ENCODE measurements around the gene CNOT1.

The CNOT1 gene

DNA sequence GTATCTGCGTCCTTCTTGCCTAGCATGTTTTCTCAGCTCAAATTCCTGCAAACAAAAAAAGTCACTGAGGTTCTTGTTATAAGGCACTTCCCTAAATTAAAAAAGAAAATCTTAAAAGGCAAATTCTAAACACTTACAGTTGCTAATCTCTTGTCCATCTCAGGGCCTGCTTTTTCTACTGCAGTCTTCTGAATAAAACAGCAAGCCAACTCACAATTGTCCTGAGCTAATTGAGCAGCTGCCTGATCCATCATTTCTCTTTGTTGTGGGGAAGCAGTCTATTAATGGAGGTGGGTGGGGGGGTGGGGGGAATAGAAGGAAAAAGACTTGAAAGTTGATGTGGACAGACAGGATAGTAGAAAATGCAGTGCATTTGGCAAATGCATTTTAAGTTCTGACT, 87.3 kb downstream of the CNOT1 start:
- peaks cover 98% of the 10 kb centered on the region for H3K36me3 ChIP-seq (ENCODE audit: insufficient read depth, low read length)
- peaks cover 4% of the 10 kb centered on the region for H4K20me1 ChIP-seq (ENCODE audit: insufficient read depth, low read length, poor library complexity, severe bottlenecking)
- no peak overlapping the region for H3K4me2 ChIP-seq (ENCODE audit: low read depth, low read length, poor library complexity, severe bottlenecking)

DNA sequence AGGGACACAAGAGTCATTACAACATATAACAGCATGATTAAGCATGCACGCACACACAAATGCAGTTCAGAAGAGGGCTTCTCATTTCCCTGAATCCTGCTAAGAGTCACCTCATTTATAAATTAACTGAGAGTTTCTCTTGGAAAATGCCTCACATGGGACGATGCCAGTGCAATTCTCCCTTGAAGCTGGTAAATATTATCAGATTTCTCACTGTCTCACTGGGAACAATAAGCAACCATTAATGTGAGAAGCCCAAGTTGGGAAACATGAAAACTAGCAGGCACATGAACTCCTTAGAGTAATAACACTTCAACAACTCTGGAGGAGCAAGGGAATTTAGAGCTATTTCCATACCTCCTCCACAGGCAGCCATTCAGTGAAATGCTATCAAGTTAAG, 87.9 kb downstream of the CNOT1 start:
- H3K9me2 ChIP-seq (replicated peaks; ENCODE audit: low read depth, low read length), result no peaks in the 10 kb centered on the region
- H2AFZ ChIP-seq (ENCODE audit: low read length), result no peak overlapping the region
- H3F3A ChIP-seq (ENCODE audit: low read depth), result no peaks in the 10 kb centered on the region
- no peak overlapping the region for H3K4me2 ChIP-seq (ENCODE audit: low read depth, low read length, poor library complexity, severe bottlenecking)
- no peaks in the 10 kb centered on the region for H3K9me3 ChIP-seq (ENCODE audit: insufficient read depth, low read depth, low read length)
- peaks cover 98% of the 10 kb centered on the region for H3K36me3 ChIP-seq (ENCODE audit: insufficient read depth, low read length)
- H4K20me1 ChIP-seq (ENCODE audit: insufficient read depth, low read length, poor library complexity, severe bottlenecking), result peaks cover 2% of the 10 kb centered on the region
- H3K27me3 ChIP-seq (ENCODE audit: insufficient read depth, low read length, poor library complexity, severe bottlenecking), result no peaks in the 10 kb centered on the region
- H3K79me2 ChIP-seq (ENCODE audit: insufficient read depth, low read length), result no peaks in the 10 kb centered on the region
- H3K4me1 ChIP-seq (ENCODE audit: insufficient read depth, low read length, poor library complexity, severe bottlenecking), result no peaks in the 10 kb centered on the region
- no peak for TF ChIP-seq EZH2phosphoT487 (IDR thresholded peaks at IDR 0.05; ENCODE audit: borderline replicate concordance)
- TF ChIP-seq, protein P1, sequence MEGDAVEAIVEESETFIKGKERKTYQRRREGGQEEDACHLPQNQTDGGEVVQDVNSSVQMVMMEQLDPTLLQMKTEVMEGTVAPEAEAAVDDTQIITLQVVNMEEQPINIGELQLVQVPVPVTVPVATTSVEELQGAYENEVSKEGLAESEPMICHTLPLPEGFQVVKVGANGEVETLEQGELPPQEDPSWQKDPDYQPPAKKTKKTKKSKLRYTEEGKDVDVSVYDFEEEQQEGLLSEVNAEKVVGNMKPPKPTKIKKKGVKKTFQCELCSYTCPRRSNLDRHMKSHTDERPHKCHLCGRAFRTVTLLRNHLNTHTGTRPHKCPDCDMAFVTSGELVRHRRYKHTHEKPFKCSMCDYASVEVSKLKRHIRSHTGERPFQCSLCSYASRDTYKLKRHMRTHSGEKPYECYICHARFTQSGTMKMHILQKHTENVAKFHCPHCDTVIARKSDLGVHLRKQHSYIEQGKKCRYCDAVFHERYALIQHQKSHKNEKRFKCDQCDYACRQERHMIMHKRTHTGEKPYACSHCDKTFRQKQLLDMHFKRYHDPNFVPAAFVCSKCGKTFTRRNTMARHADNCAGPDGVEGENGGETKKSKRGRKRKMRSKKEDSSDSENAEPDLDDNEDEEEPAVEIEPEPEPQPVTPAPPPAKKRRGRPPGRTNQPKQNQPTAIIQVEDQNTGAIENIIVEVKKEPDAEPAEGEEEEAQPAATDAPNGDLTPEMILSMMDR (conservative IDR thresholded peaks at IDR 0.05; ENCODE audit: low read length), result no peak
- H3K9ac ChIP-seq (ENCODE audit: low read depth, low read length, poor library complexity, severe bottlenecking), result no peak overlapping the region
- H3K4me3 ChIP-seq (ENCODE audit: low read length, poor library complexity, severe bottlenecking), result no peak overlapping the region

More for the DNA sequence above, 87.3 kb downstream of the CNOT1 start:
- no peaks in the 10 kb centered on the region for H3K9me2 ChIP-seq (replicated peaks; ENCODE audit: low read depth, low read length)
- no peak overlapping the region for H2AFZ ChIP-seq (ENCODE audit: low read length)
- no peak overlapping the region for H3K4me3 ChIP-seq (ENCODE audit: low read length, poor library complexity, severe bottlenecking)
- TF ChIP-seq, protein P1 (conservative IDR thresholded peaks at IDR 0.05; ENCODE audit: low read length), result no peak
- TF ChIP-seq EZH2phosphoT487 (IDR thresholded peaks at IDR 0.05; ENCODE audit: borderline replicate concordance), result no peak
- H3K79me2 ChIP-seq (ENCODE audit: insufficient read depth, low read length), result no peaks in the 10 kb centered on the region
- no peaks in the 10 kb centered on the region for H3F3A ChIP-seq (ENCODE audit: low read depth)
- no peaks in the 10 kb centered on the region for H3K27me3 ChIP-seq (ENCODE audit: insufficient read depth, low read length, poor library complexity, severe bottlenecking)
- H3K4me1 ChIP-seq (ENCODE audit: insufficient read depth, low read length, poor library complexity, severe bottlenecking), result no peaks in the 10 kb centered on the region
- no peaks in the 10 kb centered on the region for H3K9me3 ChIP-seq (ENCODE audit: insufficient read depth, low read depth, low read length)
- H3K9ac ChIP-seq (ENCODE audit: low read depth, low read length, poor library complexity, severe bottlenecking), result no peak overlapping the region

DNA sequence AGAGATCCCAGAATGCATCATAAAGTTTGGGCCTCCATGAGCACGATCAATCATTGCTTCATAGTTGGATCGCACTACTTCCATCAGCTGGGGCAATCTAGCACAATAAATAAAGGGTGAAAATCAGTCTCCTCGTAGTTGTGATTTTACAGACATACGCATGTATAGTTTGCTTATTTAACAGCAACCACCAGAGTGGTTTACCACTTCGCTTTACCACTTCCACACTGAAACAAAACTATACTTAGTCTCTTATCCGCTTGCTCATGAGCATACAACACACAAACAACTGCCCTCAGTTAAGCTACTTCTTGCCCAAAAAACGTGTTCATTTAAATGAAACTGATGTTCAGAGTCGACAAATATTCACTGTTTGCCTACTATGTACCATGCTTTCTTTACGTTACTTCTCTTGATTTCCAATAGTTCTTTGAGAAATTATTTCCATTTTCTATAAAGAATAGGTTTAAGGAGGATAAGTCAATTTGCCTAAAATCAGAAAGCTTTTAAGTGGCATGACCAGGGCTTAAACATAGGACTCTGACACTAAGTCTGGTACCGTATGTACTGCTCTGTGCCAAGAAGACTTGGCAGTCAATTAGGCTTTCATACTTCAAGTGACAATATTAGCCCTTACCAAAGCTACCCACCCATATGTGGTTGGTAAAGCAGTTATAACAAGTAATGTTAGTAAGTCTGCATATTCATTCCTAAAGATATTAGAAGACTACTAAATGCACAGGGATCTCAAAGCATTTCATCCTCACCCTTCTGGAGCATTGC, 92.3 kb downstream of the CNOT1 start:
- H3K36me3 ChIP-seq (ENCODE audit: insufficient read depth, low read length), result peaks cover 98% of the 10 kb centered on the region

More for the DNA sequence above, 92.3 kb downstream of the CNOT1 start:
- H3K9ac ChIP-seq (ENCODE audit: low read depth, low read length, poor library complexity, severe bottlenecking), result no peak overlapping the region
- no peak overlapping the region for H3K4me3 ChIP-seq (ENCODE audit: low read length, poor library complexity, severe bottlenecking)
- no peaks in the 10 kb centered on the region for H3K79me2 ChIP-seq (ENCODE audit: insufficient read depth, low read length)
- H3K27me3 ChIP-seq (ENCODE audit: insufficient read depth, low read length, poor library complexity, severe bottlenecking), result no peaks in the 10 kb centered on the region
- H3F3A ChIP-seq (ENCODE audit: low read depth), result no peaks in the 10 kb centered on the region
- no peak overlapping the region for H3K4me2 ChIP-seq (ENCODE audit: low read depth, low read length, poor library complexity, severe bottlenecking)
- no peak overlapping the region for H2AFZ ChIP-seq (ENCODE audit: low read length)
- H3K9me3 ChIP-seq (ENCODE audit: insufficient read depth, low read depth, low read length), result no peaks in the 10 kb centered on the region
- TF ChIP-seq, protein P1 (conservative IDR thresholded peaks at IDR 0.05; ENCODE audit: low read length), result no peak
- TF ChIP-seq EZH2phosphoT487 (IDR thresholded peaks at IDR 0.05; ENCODE audit: borderline replicate concordance), result no peak
- no peaks in the 10 kb centered on the region for H3K4me1 ChIP-seq (ENCODE audit: insufficient read depth, low read length, poor library complexity, severe bottlenecking)
- H4K20me1 ChIP-seq (ENCODE audit: insufficient read depth, low read length, poor library complexity, severe bottlenecking), result no peaks in the 10 kb centered on the region
- H3K9me2 ChIP-seq (replicated peaks; ENCODE audit: low read depth, low read length), result no peaks in the 10 kb centered on the region

Measured in Loucy (cell line).